Uterus (tissue), 4 donors: ENCODE data around the gene PLA2G4B. TPM values are rescaled to one million over a fixed set of nuclear protein-coding genes. Genes with fewer than 3 reads are reported as not detected.

ENCODE experiments used
- DNase-seq, 2 donors: peaks; one replicate each; pipeline ENCODE4 v3.0.0-alpha.2; 2019 to 2020
- H3K27ac ChIP-seq, 2 donors: fragments of 200-600 bp; sonication (generic); 1 replicate in 1 of 2; 2 replicates in 1 of 2; pipeline ENCODE4 v1.5.1; 2016 to 2018
- H3K27me3 ChIP-seq, 2 donors: fragments of 200-600 bp; sonication (generic); one replicate each; pipeline ENCODE4 v1.5.1; 2018 to 2019; ENCODE audit warnings: control low read depth in 1 of 2
- H3K36me3 ChIP-seq, 2 donors: fragments of 200-600 bp; sonication (generic); one replicate each; pipeline ENCODE4 v1.5.1; 2019; ENCODE audit warnings: control low read depth in 1 of 2
- H3K4me1 ChIP-seq, 2 donors: fragments of 200-600 bp; sonication (generic); one replicate each; pipeline ENCODE4 v1.5.1; 2018 to 2019; ENCODE audit warnings: control low read depth in 1 of 2
- H3K4me3 ChIP-seq, 2 donors: fragments of 200-600 bp; sonication (generic); 1 replicate in 1 of 2; 2 replicates in 1 of 2; pipeline ENCODE4 v1.5.1; 2018 to 2019; ENCODE audit warnings: mild to moderate bottlenecking in 1 of 2
- H3K9me3 ChIP-seq, 2 donors: fragments of 200-600 bp; sonication (generic); one replicate each; pipeline ENCODE4 v1.5.1; 2019; ENCODE audit warnings: control low read depth in 1 of 2
- CTCF ChIP-seq, 4 experiments: fragments of 200-600 bp in 2 of 4; fragments of 450-650 bp in 2 of 4; sonication (generic) in 2 of 4; IDR thresholded peaks; one replicate each; pipeline ENCODE4 v1.5.1; 2016 to 2019; ENCODE audit warnings: antibody characterized with exemption in 4 of 4, mild to moderate bottlenecking in 2 of 4, moderate library complexity in 1 of 4
- POLR2A ChIP-seq, 2 donors: fragments of 450-650 bp; IDR thresholded peaks; one replicate each; pipeline ENCODE4 v1.6.1; 2016; ENCODE audit warnings: antibody characterized with exemption in 2 of 2, mild to moderate bottlenecking in 1 of 2, moderate library complexity in 1 of 2
- intact Hi-C: fragments of 100-400 bp; cut with DNase I; formaldehyde crosslinking; loops from one replicate; pipeline ENCODE4 v1.15.1; 2023; ENCODE audit warnings: low total_unique reads
- total RNA-seq, 4 donors: library from RNA; depleted of rRNA in 3 of 4; stranded (reverse); fragments of >200 nt in 3 of 4; gene quantifications; one replicate each; pipeline versions ENCODE4 v1.1.0 to v1.2.4, GENCODE V29; 2014 to 2023
- donor health status: DM: yes; HTN: yes; CAD: no.

Gene PLA2G4B
- total RNA-seq, 4 donors from 2014 or later, result 3.5 to 91.2 (median 7.1) TPM

- Histone ChIP-seq H3K36me3 (no peaks in the 10 kb centered on the region), H3K4me3 (no peak overlapping the region), H3K9me3 (no peaks in the 10 kb centered on the region), H3K27ac (no peak overlapping the region), H3K27me3 (no peaks in the 10 kb centered on the region), H3K4me1 (no peaks in the 10 kb centered on the region)
- no peak for DNase-seq
- TF ChIP-seq POLR2A (IDR thresholded peaks at IDR 0.05), result no peak
- TF ChIP-seq CTCF (IDR thresholded peaks at IDR 0.05), result no peak
- intact Hi-C loops, result no loop called here
These were observed 49.2 kb downstream of the PLA2G4B start for GRCh38 chr15:41887893-41888292.

GRCh38 chr15:41888662-41889253, 50.1 kb downstream of the PLA2G4B start:
- TF ChIP-seq CTCF (IDR thresholded peaks at IDR 0.05), result no peak
- no peak for TF ChIP-seq POLR2A (IDR thresholded peaks at IDR 0.05)
- Histone ChIP-seq H3K27me3 (no peaks in the 10 kb centered on the region), H3K4me3 (no peak overlapping the region), H3K9me3 (no peaks in the 10 kb centered on the region), H3K4me1 (no peaks in the 10 kb centered on the region), H3K36me3 (no peaks in the 10 kb centered on the region), H3K27ac (no peak overlapping the region)
- no peak for DNase-seq
- intact Hi-C loops, result no loop called here

GRCh38 chr15:41890050-41890690, 51.5 kb downstream of the PLA2G4B start:
- intact Hi-C loops, result no loop called here
- Histone ChIP-seq H3K36me3 (no peaks in the 10 kb centered on the region), H3K4me1 (peaks cover 0 to 10% of the 10 kb centered on the region in 2 donors), H3K27me3 (no peaks in the 10 kb centered on the region), H3K4me3 (no peak overlapping the region), H3K9me3 (no peaks in the 10 kb centered on the region), H3K27ac (no peak overlapping the region)
- no peak for DNase-seq
- TF ChIP-seq POLR2A (IDR thresholded peaks at IDR 0.05) (no peak), CTCF (IDR thresholded peaks at IDR 0.05) (no peak)

GRCh38 chr15:41891226-41891625, 52.6 kb downstream of the PLA2G4B start:
- Histone ChIP-seq H3K27me3 (no peaks in the 10 kb centered on the region), H3K9me3 (no peaks in the 10 kb centered on the region), H3K4me3 (no peak overlapping the region), H3K4me1 (peaks cover 0 to 10% of the 10 kb centered on the region in 2 donors), H3K36me3 (no peaks in the 10 kb centered on the region), H3K27ac (no peak overlapping the region)
- TF ChIP-seq CTCF (IDR thresholded peaks at IDR 0.05) (no peak), POLR2A (IDR thresholded peaks at IDR 0.05) (no peak)
- intact Hi-C loops, result no loop called here
- DNase-seq, result no peak

GRCh38 chr15:41891946-41892345, 53.3 kb downstream of the PLA2G4B start:
- Histone ChIP-seq H3K36me3 (no peaks in the 10 kb centered on the region), H3K4me3 (no peak overlapping the region), H3K27me3 (no peaks in the 10 kb centered on the region), H3K9me3 (no peaks in the 10 kb centered on the region), H3K27ac (no peak overlapping the region), H3K4me1 (peaks cover 0 to 10% of the 10 kb centered on the region in 2 donors)
- no peak for TF ChIP-seq POLR2A (IDR thresholded peaks at IDR 0.05)
- no peak for TF ChIP-seq CTCF (IDR thresholded peaks at IDR 0.05)
- no peak for DNase-seq
- intact Hi-C loops, result no loop called here
